Measurements from ENCODE around the gene HMGA1. TPM values are rescaled to one million over a fixed set of nuclear protein-coding genes. Genes with fewer than 3 reads are reported as not detected.
"Not testable (repeated sequence)": the region's sequence is repeated elsewhere in the genome, so short reads cannot be mapped to it uniquely, and the experiment has no call there.

HMGA1 gene
- total RNA-seq, 1 donor from 2014 or later, result 244 TPM

DNA sequence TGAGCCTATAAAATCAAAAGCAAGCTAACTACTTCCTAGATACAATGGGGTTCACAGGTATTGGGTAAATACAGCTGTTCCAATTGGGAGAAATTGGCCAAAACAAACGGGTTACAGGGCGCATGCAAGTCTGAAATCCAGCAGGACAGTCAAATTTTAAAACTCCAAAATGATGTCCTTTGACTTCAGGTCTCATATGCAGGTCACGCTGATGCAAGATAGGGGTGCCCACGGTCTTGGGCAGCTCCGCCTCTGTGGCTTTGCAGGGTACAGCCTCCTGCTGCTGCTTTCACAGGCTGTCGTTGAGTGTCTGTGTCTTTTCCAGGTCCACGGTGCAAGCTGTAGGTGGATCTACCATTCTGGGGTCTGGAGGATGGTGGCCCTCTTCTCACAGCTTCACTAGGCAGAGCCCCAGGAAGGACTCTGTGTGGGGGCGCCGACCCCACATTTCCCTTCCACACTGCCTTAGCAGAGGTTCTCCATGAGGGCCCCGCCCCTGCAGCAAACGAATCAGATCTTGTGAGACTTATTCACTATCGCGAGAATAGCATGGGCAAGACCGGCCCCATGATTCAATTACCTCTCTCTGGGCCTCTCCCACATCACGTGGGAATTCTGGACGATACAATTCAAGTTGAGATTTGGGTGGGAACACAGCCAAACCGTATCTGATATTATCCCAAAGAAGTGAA is 24.0 kb downstream of the HMGA1 start:
- no peak for ATAC-seq

DNA sequence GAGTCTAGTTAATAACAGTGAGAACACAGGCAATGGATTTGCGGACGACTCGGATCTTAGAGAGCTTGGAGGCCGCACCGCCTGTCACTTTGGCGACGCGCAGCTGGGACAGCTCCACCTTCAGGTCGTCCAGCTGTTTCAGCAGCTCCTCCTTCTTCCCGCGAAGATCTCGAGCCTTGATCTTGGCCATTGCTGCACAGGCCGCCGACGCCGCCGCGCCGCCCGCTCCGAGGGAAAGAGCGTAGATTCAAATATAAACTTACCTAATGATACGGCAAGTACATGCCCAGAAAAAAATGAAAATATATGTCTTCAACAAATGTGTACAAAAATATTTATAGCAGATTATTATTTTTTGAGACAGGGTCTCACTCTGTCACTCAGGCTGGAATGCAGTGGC is 26.8 kb downstream of the HMGA1 start:
- not testable (repeated sequence) for ATAC-seq

DNA sequence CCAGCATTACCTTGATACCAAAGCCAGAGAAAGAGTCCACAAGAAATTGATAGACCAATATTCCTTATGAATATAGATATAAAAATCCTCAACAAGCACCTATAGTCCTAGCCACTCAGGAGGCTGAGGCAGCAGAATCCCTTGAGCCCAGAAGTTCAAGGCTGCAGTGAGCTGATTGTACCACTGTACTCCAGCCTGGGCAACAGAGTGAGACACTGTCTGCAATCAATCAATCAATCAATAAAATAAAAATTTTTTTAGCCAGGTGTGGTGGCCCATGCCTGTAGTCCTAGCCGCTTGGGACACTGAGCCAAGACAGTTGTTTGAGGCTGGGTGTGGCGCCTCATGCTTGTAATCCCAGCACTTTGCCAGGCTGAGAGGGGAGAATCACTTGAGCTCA is 31.1 kb downstream of the HMGA1 start:
- no peak for ATAC-seq

DNA sequence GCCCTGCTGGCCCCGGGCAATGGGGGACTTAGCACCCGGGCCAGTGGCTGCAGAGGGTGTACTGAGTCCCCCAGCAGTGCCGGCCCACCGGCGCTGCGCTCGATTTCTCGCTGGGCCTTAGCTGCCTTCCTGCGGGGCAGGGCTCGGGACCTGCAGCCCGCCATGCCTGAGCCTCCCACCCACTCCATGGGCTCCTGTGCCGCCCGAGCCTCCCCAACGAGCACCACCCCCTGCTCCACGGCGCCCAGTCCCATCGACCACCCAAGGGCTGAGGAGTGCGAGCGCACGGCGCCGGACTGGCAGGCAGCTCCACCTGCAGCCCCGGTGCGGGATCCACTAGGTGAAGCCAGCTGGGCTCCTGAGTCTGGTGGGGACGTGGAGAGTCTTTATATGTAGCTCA is 32.5 kb downstream of the HMGA1 start:
- ATAC-seq, result not testable (repeated sequence)

DNA sequence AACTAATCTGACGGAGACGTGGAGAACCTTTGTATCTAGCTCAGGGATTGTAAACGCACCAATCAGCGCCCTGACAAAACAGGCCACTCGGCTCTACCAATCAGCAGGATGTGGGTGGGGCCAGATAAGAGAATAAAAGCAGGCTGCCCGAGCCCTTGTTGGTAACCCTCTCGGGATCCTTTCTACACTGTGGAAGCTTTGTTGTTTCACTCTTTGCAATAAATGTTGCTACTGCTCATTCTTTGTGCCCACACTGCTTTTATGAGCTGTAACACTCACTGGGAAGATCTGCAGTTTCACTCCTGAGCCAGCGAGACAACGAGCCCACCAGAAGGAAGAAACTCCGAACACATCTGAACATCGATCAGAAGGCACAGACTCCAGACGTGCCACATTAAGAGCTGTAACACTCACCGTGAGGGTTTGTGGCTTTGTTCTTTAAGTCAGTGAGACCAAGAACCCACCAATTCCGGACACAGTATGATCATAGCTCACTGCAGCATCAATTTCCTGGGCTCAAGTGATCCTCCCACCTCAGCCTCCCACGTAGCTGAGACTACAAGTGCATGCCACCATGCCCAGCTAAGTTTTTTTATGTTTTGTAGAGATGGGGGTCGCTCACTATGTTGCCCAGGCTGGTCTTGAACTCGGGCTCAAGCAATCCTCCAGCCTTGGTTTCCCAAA is 33.1 kb downstream of the HMGA1 start:
- not testable (repeated sequence) for ATAC-seq

DNA sequence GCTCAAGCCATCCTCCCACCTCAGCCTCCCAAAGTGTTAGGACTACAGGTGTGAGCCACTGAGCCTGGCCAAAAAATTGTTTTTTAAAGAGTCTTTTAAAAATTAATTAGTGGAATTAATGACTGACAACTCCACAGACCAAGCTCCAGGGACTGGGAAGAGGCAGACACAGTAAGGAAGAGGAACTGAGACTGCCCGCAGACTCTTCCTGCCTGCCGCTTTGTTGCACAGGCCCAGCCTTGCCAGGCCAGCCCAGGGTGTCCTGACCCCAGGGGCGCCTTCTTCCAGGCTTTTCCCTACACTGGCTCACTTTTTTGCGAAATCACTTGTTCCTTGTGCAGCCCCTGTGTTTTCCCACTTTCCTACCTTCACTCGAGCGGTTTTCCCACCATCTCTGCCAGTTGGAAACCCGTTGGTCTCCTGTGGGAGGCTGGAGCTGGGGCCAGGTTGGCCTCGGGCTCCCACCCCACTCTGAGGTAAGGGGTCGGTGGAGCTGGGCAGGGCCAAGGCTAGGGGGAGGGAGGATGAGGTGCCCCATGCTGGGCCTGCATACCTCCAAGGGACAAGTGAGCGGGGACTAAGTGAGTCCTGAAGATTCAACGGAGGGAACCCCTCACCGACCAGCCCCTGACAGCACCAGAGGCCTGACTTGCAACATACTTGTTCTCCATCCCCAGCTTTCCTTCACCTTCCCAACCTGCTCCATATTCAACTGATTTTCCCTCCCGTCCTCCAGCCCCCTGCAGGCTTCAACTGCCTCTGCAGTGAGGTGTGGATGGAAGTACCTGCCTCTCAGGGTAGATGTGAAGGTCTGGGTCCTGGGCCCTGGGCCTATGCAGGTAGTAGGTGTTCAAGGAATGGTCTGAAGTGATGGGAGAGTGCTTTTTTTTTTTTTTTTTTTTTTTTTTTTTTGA is 35.6 kb downstream of the HMGA1 start:
- ATAC-seq, result peak; percentile 41

DNA sequence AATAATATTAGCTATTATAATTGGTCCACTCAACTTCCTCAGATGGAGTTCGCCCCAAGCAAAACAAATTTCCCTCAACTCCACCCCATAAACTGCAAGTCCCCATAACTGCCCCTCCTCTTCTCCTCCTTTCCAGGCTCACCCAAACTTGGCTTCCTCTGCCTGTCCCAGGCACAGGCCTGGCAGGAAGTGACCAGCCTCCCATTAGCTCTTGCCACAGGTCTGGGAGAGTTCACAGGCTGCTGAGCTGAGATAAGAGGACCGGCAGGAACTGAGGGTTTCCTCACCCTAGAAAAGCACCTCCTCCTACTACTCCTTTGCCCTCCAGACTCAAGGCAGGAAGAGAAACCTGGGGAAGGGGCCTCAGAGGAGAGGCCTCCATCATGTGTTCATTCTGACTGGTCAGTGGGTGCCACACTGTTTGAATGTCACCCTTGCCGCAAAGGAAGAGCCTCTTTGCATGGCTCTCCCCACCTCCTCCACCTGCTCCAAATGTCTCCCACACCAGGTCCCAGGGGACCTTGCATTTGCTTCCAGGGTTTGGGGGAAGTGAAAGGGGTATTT is 36.7 kb downstream of the HMGA1 start:
- ATAC-seq, result peak; percentile 66

DNA sequence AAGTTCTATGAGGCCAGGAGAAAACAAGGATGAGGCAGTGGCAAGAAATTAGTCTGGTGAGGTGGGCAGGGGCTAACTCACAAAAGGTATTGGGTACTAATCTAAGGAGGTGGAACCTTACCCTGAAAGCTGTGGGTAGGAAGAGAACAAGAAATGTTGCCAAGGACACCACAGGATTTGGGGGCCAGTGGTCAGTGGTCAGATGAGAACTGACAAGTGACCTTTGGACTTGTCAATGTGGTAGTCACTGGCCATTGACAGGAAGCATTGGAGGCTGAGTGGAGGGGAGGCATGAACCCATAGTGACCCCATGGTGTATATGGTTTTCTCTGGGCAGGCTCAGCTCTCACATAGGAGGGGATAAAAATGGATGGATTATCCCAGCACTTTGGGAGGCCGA is 37.5 kb downstream of the HMGA1 start:
- ATAC-seq, result no peak

DNA sequence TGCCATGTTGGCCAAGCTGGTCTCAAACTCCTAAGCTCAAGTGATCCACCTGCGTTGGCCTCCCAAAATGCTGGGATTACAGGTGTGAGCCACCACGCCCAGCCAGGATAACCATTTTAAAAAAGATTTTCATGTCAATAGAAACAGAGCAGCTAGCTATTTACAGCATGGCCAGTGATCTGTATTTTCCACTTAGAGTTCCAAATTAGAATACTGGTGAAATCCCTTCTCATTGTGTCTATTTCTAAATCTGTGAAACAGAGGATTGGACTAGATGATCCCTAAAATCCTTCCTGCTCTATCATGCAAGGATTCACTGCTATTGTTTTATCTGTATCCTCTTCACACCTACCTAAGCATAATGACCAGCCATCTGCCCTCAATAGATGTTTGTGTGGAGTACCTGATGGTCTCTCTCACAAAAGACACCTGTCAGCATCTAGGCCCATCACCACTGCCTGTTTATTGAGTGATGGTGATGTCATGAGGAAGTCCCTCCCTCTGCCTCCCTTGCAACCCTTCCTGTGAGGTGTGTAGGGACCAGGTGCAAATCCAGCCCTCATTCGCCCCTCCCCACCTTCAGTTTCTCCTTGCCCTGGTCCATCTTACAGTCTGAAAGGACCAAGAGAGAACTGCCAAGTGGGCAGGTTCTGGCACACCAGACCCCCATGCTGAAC is 38.6 kb downstream of the HMGA1 start:
- no peak for ATAC-seq

DNA sequence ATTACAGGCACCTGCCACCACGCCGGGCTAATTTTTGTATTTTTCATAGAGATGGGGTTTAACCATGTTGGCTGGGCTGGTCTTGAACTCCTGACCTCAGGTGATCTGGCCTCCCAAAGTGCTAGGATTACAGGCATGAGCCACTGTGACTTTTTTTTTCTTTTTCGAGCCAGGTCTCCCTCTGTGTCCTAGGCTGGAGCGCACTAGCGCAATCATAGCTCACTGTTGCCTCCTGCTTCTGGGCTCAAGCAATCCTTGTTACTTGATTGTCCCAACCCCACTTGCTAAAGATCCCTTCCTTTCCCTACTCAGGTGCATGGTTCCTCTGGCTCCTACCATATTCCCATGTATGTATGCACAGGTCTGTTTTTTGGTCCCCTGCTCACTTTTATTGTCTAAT is 39.5 kb downstream of the HMGA1 start:
- ATAC-seq, result no peak

DNA sequence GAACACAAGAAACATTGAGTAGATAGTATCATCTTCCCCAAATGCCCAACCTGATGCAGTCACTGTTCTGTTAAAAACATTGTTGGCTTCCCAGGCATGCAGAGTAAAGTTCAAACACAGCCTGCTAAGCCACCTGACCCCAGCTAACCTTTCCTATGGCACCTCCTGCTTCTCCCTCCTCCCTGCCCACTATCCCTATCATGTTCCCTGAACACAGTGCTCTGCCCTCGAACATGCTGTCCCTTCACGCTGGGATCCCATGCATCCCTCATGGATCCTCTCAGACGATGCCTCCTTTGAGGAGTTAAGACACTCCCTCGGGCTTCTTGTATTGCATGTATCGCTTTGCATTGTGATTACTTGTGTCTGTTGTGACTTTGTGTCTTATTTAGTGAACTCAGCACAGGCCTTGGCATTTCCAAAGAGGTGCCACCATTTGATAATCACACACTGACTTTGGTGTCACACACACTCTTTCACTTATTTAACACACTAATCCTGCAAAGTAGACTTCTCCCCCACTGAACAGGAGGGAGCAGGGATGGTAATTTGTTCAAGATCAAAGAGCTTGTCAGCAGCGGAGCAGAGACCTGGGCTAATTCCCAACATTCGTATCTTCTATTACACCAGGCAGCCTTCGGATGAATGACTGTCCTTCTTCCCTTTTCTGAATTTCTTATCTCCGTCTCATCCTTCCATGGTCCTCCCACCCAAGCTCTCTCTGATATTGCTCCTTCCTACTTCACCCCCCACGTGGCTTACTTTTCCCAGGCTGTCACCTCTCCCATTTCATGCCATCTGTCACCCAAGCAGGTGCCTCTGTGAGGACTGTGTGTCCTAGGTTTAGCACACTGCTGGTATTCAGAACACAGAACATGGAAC is 40.4 kb downstream of the HMGA1 start:
- ATAC-seq, result no peak

DNA sequence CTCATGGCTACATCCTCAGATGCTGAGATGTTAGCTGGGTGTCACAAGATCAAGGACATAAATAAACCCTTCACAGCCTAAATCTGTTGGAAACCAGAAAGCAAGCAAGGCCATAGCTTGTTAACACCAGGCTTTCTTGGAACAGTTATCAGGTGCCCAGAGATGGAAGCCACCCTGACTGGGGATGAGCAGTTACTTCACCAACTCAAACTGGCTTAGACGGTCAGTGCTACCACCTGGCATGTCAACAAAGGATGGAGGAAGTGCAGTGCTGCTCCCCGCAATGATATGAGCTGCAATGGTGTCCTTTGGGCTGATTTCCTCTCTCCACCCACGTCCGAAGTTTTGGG is 41.1 kb downstream of the HMGA1 start:
- no peak for ATAC-seq

DNA sequence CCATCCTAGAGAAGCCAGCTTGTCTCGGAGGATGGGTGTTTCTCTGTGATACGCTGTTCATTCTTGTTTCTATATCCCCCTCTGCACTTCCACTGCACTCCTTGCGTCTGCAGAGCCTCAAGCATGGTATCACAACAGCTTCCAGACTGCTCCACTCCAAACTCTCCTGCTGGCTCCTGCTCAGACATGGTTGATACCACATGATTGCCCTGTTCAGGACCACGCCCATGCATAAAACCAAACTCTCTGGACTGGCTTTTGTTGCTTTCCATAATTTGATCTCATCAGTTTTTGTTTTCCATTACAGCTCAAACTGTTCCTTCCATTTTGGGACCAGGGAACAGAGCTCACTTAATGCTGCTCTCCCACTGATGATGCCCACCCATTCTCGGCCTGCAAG is 42.2 kb downstream of the HMGA1 start:
- ATAC-seq, result no peak

DNA sequence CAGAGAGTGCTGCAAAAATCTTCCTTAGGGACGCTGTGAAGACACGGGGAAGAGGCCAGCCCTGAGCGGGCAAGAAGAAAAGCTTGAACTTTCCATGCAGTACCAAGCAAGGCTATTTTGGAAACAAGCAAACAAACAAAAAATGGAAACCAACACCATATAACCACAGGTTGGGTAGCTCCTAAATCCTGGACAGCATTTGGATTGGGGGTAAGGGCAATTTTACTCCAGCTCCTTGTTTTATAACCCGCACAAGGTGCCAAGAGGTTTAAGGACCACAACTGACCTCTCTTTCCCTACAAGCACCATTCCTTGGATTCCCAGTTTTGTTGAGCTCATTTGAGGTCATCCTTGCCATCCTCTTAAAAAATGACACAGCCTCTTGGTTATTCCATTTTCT is 43.5 kb downstream of the HMGA1 start:
- no peak for ATAC-seq

DNA sequence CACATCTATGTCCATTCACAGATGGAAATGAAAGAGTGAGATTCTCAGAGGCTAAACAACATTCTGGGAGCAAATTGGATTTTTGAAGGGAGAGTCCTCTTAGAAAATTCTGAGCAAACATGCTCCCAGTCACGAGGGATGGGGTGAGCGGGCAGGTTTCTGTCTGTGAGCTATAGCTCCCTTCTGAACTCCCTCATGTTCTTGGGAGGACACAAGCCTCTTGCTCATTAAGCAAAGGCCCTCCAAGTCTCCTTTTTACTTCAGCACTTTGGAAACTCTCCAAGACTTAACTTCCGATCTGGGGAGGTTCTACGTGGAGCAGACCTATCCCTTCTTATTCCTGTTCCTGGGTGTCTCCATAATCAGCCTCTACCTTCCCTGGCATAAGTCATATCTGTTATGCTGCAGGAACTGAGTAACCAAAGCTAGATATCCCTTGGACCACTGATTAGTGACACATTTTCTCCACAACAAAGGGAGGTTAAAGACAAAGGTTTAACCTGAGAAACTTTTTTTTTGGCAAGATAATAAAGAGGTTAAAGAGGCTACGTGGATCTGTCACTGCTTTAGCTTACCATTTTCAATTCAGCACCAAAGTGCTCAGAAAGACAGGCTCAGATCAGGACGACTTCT is 45.1 kb downstream of the HMGA1 start:
- ATAC-seq, result no peak

DNA sequence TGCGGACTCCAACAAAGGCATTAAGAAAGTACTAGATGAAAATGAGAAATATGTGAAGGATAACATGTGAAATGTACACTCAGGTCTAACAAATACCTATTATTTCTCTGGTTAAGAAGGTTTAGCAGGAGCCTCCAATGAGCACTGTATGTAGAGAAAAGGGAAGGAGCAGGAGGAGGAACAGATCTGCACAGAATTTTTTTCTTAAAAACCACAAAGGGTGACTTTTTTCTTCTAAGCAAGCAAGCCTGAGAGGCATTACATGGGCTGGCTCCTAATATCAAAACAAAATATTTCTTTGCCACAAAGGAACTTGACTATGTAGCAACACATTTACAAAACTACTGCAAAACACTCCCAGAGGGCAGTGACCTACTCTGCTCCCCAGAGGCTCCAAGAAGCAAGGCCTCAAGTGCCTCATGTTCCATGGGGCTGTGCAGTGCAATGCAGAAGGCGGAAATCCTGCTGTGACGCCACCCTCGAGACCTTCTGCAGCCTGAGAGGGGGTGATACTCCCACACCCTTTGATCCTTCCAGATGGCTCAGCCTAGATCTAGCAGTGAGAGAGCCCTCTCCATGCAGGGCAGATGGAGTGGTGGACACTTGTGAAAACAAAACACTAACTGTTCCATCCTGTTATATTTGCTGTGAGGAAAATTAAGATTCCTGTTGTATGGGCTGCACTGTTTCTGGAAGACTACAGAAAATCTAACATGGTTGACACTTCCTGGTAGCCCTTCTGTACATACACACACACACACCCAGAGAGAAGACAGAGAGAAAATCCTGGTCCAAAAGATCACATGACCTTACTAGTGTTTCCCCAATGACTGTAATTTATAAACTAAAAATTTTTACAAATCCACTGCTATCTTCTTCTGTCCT is 48.1 kb downstream of the HMGA1 start:
- no peak for ATAC-seq

DNA sequence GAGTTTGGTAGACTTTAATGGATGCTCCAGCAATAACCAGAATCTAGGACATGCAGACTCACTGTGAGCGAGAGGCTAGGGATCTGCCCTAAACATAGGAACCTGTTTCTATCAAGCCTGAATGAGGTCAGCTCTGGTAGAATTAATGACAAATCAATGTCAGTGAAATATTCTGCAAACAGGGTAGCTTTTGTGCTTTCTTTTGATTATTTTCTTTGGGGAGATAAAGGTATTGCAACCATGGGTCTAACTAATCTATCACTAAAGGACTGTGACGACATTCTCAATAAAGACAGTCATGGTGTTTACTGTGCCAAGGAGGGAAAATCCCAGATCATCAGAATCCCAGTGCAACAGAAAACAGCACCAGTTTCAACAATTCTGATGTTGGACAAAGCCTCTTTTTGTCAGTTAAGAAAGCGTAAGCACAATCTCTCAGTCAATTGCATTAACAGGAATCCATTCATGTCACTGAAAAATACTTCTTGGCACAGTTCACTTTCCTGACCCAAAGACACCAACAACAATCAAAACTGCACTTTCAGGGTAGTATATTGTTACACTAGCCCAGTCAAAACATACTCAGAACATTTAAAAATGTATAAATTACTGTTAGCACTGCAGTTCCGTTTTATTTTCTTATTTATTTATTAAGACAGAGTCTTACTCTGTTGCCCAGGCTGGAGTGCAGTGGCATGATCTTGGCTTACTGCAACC is 48.9 kb downstream of the HMGA1 start:
- no peak for ATAC-seq

DNA sequence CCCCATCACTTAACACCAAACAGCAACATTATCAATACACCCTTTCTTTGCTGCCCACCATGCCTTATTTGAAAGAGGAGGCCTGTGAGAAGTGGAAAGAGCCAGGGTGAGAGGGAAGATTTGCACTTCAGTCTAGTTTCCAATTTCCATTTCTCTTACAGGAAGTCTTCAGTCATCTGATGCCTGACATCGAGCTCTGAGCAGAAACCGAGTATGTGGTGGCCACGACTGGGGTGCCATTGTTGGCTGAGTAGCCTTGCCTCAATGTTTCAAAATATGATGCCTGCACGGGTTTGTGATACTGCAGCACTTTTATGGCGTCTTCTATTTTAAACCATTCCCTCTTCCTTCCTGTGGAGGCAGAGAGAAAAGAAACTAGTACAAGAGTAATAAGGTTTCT is 51.9 kb downstream of the HMGA1 start:
- ATAC-seq, result no peak

DNA sequence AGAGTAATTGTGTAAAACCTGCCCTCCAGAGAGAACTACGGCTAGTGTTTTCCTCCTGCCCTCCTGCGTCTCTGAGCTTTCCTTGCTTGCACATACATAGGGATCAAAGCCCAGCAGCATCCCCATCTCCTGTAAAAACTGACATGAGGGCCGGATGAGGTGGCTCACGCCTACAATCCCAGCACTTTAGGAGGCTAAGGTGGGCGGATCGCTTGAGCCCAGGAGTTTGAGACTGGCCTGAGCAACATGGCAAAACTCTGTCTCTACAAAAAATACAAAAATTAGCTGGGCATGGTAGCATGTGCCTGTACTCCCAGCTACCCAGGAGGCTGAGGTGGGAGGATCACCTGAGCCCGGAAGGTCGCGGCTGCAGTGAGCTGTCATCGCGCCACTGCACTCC is 52.5 kb downstream of the HMGA1 start:
- no peak for ATAC-seq

Measured in esophagus mucosa (tissue), 1 donor.